Testis (tissue), 3 donors: Measurements from ENCODE around the gene LIX1L. TPM values are rescaled to one million over a fixed set of nuclear protein-coding genes. Genes with fewer than 3 reads are reported as not detected.

Experiments used
- DNase-seq: peaks from one replicate; pipeline ENCODE4 v3.0.0-alpha.2; 2019
- H3K27ac ChIP-seq, 2 donors: fragments of 200-600 bp; sonication (generic); one replicate each; pipeline ENCODE4 v1.5.1; 2019
- H3K27me3 ChIP-seq: fragments of 200-600 bp; sonication (generic); one replicate; pipeline ENCODE4 v1.5.1; 2019
- H3K36me3 ChIP-seq: fragments of 200-600 bp; sonication (generic); one replicate; pipeline ENCODE4 v1.5.1; 2017; ENCODE audit warnings: low read depth; ENCODE audit errors: missing control alignments
- H3K4me1 ChIP-seq: fragments of 200-600 bp; sonication (generic); one replicate; pipeline ENCODE4 v1.5.1; 2019
- H3K4me3 ChIP-seq, 2 donors: fragments of 200-600 bp; sonication (generic); one replicate each; pipeline ENCODE4 v1.5.1; 2017 to 2019
- H3K9me3 ChIP-seq: fragments of 200-600 bp; sonication (generic); one replicate; pipeline ENCODE4 v1.5.1; 2017
- POLR2A ChIP-seq: fragments of 450-650 bp; IDR thresholded peaks from one replicate; pipeline ENCODE4 v1.6.1; 2017; ENCODE audit warnings: antibody characterized with exemption, mild to moderate bottlenecking, moderate library complexity
- WGBS, 2 donors: methylation state at CpG; one replicate each; pipeline ENCODE4 v1.1.5; 2018; 5-methylcytosine and 5-hydroxymethylcytosine counted together
- intact Hi-C: fragments of 100-400 bp; cut with DNase I; formaldehyde crosslinking; loops from one replicate; pipeline ENCODE4 v1.15.1; 2023; ENCODE audit warnings: low total_unique reads
- polyA plus RNA-seq: library from polyadenylated mRNA; stranded (reverse); fragments of 350-450 nt; fragmentation: Illumina TruSeq; extraction: RNeasy Lipid Tissue Mini Kit (QIAGEN cat#74804); gene quantifications from one replicate; pipeline ENCODE4 v1.2.3, GENCODE V29; 2014; ENCODE audit warnings: low read depth, low replicate concordance; ENCODE audit not compliant: insufficient read depth
- total RNA-seq, 2 donors: library from RNA; depleted of rRNA; stranded (reverse); fragments of >200 nt; gene quantifications; one replicate each; pipeline ENCODE4 v1.2.3, GENCODE V29; 2016
- TF ChIP-seq, protein P1 (sequence below), 3 experiments: fragments of 450-650 bp in 2 of 3; fragments of 200-600 bp in 1 of 3; sonication (generic) in 1 of 3; IDR thresholded peaks; one replicate each; pipeline ENCODE4 v1.5.1; 2016 to 2019; ENCODE audit warnings: antibody characterized with exemption in 3 of 3, mild to moderate bottlenecking in 2 of 3, moderate library complexity in 1 of 3

Gene LIX1L
- total and polyA plus RNA-seq, 3 donors from 2014 or later = 15.8 to 20.6 (median 16.6) TPM

DNA sequence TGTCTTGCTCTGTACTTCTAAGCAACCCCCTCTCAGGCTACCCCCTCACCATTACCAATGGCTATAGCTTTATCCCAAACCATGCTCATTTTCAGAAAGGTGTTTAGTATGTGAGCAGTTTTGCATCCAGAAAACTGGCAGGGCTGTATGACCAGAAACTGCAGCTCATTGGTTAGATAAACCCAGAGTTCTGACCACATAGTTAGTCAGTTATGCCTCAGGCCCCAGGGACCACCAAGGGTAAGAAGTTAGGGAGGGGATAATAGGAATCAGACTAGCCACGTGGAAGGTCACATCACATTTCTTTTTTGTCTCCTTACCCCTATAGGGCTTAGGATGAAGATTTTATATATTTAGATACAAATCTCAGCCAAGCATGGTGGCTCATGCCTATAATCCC is 49.2 kb downstream of the LIX1L start:
- Histone ChIP-seq H3K4me3 (no peak overlapping the region), H3K9me3 (no peaks in the 10 kb centered on the region), H3K4me1 (peaks cover 7% of the 10 kb centered on the region), H3K36me3 (no peaks in the 10 kb centered on the region), H3K27me3 (no peaks in the 10 kb centered on the region), H3K27ac (no peak overlapping the region)
- TF ChIP-seq, protein P1, sequence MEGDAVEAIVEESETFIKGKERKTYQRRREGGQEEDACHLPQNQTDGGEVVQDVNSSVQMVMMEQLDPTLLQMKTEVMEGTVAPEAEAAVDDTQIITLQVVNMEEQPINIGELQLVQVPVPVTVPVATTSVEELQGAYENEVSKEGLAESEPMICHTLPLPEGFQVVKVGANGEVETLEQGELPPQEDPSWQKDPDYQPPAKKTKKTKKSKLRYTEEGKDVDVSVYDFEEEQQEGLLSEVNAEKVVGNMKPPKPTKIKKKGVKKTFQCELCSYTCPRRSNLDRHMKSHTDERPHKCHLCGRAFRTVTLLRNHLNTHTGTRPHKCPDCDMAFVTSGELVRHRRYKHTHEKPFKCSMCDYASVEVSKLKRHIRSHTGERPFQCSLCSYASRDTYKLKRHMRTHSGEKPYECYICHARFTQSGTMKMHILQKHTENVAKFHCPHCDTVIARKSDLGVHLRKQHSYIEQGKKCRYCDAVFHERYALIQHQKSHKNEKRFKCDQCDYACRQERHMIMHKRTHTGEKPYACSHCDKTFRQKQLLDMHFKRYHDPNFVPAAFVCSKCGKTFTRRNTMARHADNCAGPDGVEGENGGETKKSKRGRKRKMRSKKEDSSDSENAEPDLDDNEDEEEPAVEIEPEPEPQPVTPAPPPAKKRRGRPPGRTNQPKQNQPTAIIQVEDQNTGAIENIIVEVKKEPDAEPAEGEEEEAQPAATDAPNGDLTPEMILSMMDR (IDR thresholded peaks at IDR 0.05) = no peak
- intact Hi-C loops = no loop called here
- no peak for DNase-seq
- 54 to 67% methylated on average over 1 of the region's 1 CpG for WGBS, 2 donors

GRCh38 chr1:145906954-145907753 is 50.7 kb downstream of the LIX1L start:
- Histone ChIP-seq H3K27ac (no peak overlapping the region), H3K27me3 (no peaks in the 10 kb centered on the region), H3K4me1 (peaks cover 7% of the 10 kb centered on the region), H3K9me3 (no peaks in the 10 kb centered on the region), H3K36me3 (no peaks in the 10 kb centered on the region), H3K4me3 (no peak overlapping the region)
- intact Hi-C loops = no loop called here
- TF ChIP-seq POLR2A = no peak
- TF ChIP-seq, protein P1 (IDR thresholded peaks at IDR 0.05) = no peak
- WGBS, 2 donors = 75 to 81% methylated on average over 8 to 10 of the region's 10 CpGs
- no peak for DNase-seq

- no peaks in the 10 kb centered on the region for H3K27me3 ChIP-seq
Measured at GRCh38 chr1:145901312-145902021, 56.4 kb downstream of the LIX1L start.

GRCh38 chr1:145898756-145899155 is 59.1 kb downstream of the LIX1L start:
- no peaks in the 10 kb centered on the region for H3K27me3 ChIP-seq
- intact Hi-C loops = no loop called here
- no peak for TF ChIP-seq POLR2A
- TF ChIP-seq, protein P1 (IDR thresholded peaks at IDR 0.05) = no peak
- H3K27ac ChIP-seq = no peak overlapping the region
- H3K9me3 ChIP-seq = no peaks in the 10 kb centered on the region
- no peaks in the 10 kb centered on the region for H3K4me1 ChIP-seq
- WGBS, 2 donors = 83 to 87% methylated on average over 5 of the region's 5 CpGs
- no peak overlapping the region for H3K4me3 ChIP-seq
- H3K36me3 ChIP-seq = no peaks in the 10 kb centered on the region
- DNase-seq = no peak

More at GRCh38 chr1:145901312-145902021, 56.4 kb downstream of the LIX1L start:
- Histone ChIP-seq H3K36me3 (no peaks in the 10 kb centered on the region), H3K27ac (no peak overlapping the region), H3K9me3 (no peaks in the 10 kb centered on the region), H3K4me3 (no peak overlapping the region), H3K4me1 (no peaks in the 10 kb centered on the region)
- DNase-seq = no peak
- TF ChIP-seq, protein P1 (IDR thresholded peaks at IDR 0.05) = no peak
- TF ChIP-seq POLR2A = no peak
- WGBS, 2 donors = 84 to 86% methylated on average over 12 of the region's 12 CpGs
- intact Hi-C loops = no loop called here
